H1 (cell line): Measurements from ENCODE around the gene MTCH1. TPM values are rescaled to one million over a fixed set of nuclear protein-coding genes. Genes with fewer than 3 reads are reported as not detected.

Source experiments
- CTCF ChIP-seq, 3 experiments: IDR thresholded peaks; 1 replicate in 2 of 3; 2 replicates in 1 of 3; pipeline versions ENCODE4 v1.5.1 to v1.6.1; 2011; ENCODE audit warnings: low read length in 3 of 3, mild to moderate bottlenecking in 3 of 3, inconsistent platforms in 2 of 3, low read depth in 1 of 3, moderate library complexity in 1 of 3; ENCODE audit not compliant: insufficient read depth in 1 of 3; ENCODE audit errors: control extremely low read depth in 1 of 3
- polyA plus RNA-seq, 7 experiments: library from polyadenylated mRNA; depleted of rRNA in 3 of 7; stranded (reverse) in 5 of 7; unstranded in 2 of 7; fragments of >200 nt in 5 of 7; fragments of 200-250 nt in 2 of 7; gene quantifications; 1 replicate in 5 of 7; 2 replicates in 1 of 7; 4 replicates in 1 of 7; pipeline versions ENCODE4 v1.2.1 to v1.2.3, GENCODE V29; 2011 to 2013; ENCODE audit warnings: missing spikeins in 2 of 7, mixed read lengths in 2 of 7
- total RNA-seq: library from RNA; stranded (reverse); fragmentation: NEBNext Ultra II Directional; extraction: Animal tissue kit (Norgen Biotek cat#: 25700); gene quantifications from 2 replicates; pipeline ENCODE4 v1.2.1, GENCODE V29; 2021

MTCH1 gene
- total and polyA plus RNA-seq, 2 of the 8 experiments (the other 6 are each of a cell fraction or from before 2014, with no cell fraction given) = 169 to 214 TPM

GRCh38 chr6:36958775-36959554 lies 27.0 kb downstream of the MTCH1 start (continued):
- peak in 2 of 3 experiments; percentile 41 to 47; a peak in 3 of 4 replicates for TF ChIP-seq CTCF (IDR thresholded peaks at IDR 0.05; ENCODE audit: control extremely low read depth in 1 of 3, insufficient read depth in 1 of 3, low read depth in 1 of 3, low read length in 3 of 3)
